DMS53 (cell line): Measurements from ENCODE around the gene ZBTB37.
A peak's percentile ranks its signal among the peaks of the same experiment; 100 is the strongest.
"Not testable (repeated sequence)": the region's sequence is repeated elsewhere in the genome, so short reads cannot be mapped to it uniquely, and the experiment has no call there.

Experiments
- DNase-seq: peaks from one replicate; lab custom pipeline; 2025; lab: John Stamatoyannopoulos, UW

Gene ZBTB37

DNA sequence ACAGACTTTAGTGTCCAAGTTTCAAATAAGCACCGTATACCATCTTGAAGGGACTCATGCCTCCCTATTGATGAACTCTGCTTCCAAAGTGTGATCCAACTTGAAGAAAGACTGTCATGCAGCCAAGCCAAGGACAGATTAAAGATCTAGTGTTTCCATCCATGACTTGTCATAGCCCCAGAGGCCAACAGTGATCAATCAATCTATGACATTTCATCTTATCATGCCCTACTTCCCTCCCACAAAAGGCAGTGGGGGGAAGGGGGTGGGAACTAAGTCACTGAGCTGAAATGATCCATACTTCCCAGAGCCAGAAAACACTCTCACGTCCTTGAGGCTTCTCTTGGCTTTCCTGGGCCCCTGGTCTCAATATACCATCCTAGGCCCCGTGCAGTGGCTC is 44.9 kb downstream of the ZBTB37 start:
- no peak for DNase-seq

DNA sequence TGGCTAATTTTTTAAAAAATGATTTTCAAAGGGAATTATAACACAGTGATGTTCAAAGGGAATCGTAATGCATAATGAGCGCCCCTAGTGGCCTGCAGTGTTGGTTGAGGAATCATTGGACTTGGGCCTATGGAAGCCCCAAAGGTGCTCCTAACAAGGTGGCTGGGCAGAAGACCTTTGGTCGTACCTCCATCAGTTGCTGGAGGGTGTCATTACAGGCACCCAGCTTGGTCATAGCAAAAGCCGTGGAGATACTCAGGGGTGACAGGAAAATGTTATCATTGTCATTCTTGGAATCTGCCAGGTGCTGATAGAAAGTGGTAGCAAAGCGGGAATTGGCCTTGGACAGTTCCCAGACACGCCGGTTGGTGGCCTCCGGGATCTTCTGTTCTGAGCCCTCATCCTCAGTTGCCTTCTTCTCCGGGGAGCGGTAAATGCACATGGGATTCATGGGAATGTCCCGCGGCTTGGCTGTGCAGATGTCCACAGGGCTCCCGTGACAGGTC is 46.2 kb downstream of the ZBTB37 start:
- peak; percentile 75 for DNase-seq

- no peak for DNase-seq
These were observed 47.4 kb downstream of the ZBTB37 start for GRCh38 chr1:173915596-173915995.

GRCh38 chr1:173916667-173917066 is 48.5 kb downstream of the ZBTB37 start:
- no peak for DNase-seq

- DNase-seq = no peak
These were observed 49.0 kb downstream of the ZBTB37 start, which contains the start of gene SERPINC1 for GRCh38 chr1:173917149-173917548. Gene SERPINC1, minus strand, starts transcription at chr1:173917327. Its CDS starts 68 bp downstream, at chr1:173917259.

GRCh38 chr1:173917635-173918493 is 49.7 kb downstream of the ZBTB37 start:
- DNase-seq = no peak

- DNase-seq = no peak
These were observed 52.7 kb downstream of the ZBTB37 start for GRCh38 chr1:173920861-173921260.

DNA sequence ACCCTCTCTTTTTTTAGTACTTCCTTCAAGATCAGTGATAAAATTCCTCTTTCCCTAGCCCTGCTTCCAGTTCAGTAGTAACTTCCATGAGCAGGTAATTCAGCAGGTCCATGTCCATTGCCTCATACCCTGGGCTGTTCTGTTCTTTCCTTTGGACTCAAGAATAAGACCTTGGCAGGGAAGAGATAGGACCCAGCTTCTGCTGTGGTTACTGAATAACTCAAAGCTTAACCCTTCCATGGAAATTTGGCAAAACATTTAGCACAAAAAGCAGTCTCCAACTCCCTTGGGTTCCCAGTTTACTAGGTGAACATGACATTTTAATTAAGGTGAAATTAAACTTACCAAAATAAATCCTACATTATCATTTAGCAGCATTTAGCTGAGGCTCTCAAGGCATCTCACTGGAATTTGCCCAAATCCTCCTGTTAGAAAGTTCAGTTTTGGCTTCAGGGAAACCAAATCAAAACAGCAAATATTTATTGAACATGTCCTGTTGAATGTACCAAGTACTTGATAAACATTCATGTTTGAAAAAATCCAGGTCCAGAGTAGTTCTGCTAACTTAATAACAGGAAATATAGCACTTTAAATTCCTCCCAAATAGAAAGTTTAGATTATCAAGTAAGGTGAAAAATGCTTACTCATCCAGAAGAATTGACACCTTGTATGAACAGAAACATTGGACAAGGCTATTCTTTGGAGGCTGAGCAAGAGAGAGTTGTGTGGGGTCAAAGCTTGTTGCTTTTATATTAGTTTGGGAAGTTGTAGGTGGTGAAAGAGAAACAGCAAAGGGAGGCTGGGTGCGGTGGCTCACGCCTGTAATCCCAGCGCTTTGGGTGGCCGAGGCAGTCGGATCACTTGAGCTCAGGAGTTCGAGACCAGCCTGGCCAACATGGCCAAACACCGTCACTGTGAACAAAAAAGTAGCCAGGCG is 57.4 kb downstream of the ZBTB37 start:
- no peak for DNase-seq

- DNase-seq = not testable (repeated sequence)
These were observed 62.4 kb downstream of the ZBTB37 start for GRCh38 chr1:173930541-173930940.

- DNase-seq = no peak
These were observed 66.3 kb downstream of the ZBTB37 start for GRCh38 chr1:173934440-173934839.

- DNase-seq = no peak
These were observed 68.9 kb downstream of the ZBTB37 start for GRCh38 chr1:173937062-173937461.

DNA sequence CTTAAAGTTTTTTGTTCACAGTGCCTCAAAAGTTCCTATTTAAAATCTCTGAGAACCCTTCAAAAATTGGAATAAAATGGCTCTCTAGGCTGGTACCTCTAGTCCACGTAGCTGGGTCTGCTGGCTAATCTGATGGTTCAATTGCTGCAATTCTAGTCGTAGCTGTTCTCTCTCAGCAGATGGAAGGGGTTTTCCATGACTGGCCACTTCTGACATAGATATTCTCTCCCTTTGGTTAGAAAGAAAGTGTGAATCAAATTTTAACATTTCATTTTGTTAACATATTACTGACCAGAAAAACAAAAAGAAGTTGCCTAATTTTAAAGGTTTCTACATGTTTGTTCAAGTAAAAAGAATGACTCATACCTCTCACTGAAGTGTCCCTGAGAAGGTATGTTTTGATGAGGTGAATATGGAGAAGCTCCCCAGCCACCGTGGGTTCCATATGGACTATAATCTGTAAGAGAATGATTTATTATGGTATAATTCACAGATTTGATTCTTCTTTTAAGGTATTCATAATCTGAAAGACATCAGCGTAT is 78.3 kb downstream of the ZBTB37 start:
- DNase-seq = no peak

DNA sequence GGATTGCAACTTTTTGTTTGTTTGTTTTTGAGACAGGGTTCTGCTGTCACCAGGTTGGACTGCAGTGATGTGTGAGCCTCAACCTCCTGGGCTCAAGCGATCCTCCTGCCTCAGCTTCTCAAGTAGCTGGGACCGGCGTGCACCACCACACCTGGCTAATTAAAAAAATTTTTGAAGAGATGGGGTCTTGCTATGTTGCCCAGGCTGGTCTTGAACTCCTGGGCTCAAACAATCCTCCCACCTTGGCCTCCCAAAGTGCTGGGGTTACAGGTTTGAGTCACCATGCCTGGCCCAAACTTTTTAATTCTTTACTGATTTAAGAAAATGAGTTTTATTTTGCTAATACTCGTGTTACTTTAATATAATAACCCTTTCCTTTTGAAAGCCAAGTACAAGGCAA is 80.4 kb downstream of the ZBTB37 start:
- DNase-seq = no peak
